HG02884 (cell line): ENCODE measurements around the gene TRIM41.
"Not testable (repeated sequence)": the region's sequence is repeated elsewhere in the genome, so short reads cannot be mapped to it uniquely, and the experiment has no call there.

ENCODE experiments used
- ATAC-seq: cut with Tn5 transposase; IDR thresholded peaks from one replicate; pipeline ENCODE4 v1.9.1; 2021; ENCODE audit warnings: mild to moderate bottlenecking, moderate library complexity; ENCODE audit not compliant: unreplicated experiment

Gene TRIM41

DNA sequence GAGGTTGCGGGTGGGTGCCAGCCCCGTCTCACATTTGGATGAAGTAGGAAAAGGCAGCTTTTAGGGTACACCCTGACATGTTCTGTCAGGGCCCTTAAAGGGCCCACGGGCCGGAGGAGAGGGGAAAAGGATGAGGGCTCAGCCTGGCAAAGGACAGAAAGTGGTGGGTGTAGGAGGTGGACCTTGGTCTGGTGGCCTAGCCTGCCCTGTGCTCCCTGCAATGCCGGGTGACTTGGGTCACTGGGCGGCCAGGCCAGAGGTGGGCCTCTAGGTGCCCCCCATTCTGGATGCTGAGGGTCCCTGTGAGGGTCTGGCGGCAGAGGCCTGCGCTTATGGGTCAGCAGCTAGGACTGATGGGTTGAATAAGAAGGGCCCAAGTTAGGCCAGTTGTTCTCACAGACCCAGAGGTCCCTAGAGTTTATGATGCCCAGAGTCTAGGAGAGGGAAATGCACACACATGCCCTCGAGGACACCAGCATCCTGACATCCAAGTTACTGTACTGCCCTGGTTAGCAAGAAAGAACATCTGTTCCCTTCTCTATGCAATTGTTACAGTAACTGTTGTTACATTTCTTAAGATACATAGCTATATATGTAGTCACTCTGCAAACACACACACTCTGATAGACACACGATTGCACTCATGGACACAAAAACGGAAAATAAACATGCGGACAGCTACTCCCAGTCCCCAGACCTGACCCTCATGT lies 30.6 kb upstream of the TRIM41 start:
- ATAC-seq, result no peak

DNA sequence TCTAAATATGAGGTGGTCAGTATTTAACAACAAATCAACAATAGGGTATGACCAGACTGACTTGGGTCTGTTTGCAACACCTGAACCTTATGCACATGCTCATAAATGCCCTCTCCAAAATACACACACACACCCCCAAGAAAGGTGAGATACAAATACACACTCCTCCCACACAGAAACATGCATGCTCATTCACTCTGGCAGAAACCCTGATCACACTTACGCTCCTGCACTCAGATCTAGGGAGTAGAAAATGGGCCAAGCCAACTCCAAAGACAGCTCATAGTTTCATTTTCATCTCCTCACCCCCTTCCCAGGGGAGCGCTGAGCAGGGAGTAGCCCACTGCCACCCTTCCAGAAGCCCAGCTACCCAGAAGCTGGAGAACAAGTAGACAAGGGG lies 29.4 kb upstream of the TRIM41 start:
- no peak for ATAC-seq

DNA sequence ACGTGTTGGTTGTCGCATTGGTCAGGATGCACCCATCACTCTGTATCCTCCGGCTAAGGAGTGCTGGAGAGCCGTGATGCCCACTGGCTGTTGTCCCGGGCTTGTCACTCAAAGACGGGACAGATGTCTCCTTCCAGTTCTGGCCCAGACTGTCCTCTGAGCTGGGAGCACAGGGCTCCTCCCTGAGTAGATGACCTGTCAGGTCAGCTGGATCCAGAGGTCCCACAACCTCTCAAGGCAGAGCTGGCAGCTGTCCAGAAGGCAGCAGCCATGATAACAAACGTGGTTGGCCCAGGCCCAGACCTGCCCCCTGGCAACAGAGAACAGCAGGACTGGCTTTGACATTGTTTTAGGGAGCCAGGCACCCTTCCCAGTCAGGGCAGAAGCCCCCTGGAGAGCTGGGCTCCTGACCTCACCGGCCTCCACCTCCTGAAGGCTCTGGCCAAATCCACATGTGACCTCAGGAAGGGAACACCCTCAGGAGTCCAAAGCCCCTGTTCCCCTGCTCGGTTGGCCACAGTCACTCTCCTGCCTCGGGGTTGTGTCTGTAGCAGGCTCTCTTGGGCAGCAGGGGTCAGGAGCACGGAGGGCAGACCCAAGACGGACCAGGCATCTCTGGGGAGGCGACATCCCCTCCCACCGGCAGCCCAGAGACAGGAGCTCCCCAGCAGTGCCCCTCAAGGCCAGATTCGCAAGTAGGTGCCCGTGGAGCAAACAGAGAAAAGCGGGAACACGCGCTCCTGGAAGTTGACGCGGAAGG lies 28.4 kb upstream of the TRIM41 start:
- no peak for ATAC-seq

DNA sequence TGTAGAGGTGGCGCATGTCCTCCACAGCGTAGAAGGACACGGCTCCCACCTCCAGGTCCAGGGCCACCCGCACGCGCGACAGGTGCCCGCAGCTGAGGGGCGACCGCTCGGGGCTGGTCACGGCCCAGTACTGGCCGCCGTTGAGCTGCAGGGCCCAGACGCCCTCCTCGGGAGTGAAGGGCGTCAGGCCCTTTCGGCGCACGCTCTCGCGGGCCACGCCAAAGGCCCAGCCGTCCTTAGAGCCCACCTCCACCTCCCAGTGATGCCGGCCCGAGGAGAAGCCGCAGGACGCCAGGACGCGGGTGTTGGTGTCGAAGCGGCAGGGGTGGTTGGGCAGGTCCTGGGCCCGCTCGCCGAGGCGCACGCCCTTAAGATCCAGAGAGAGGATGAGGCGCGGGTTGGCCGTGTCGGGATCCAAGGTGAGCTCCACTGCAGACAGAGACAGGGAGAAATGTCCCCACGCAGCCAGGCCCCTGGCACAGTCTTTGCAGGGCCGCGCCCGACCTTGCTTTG lies 27.8 kb upstream of the TRIM41 start:
- ATAC-seq, result no peak

DNA sequence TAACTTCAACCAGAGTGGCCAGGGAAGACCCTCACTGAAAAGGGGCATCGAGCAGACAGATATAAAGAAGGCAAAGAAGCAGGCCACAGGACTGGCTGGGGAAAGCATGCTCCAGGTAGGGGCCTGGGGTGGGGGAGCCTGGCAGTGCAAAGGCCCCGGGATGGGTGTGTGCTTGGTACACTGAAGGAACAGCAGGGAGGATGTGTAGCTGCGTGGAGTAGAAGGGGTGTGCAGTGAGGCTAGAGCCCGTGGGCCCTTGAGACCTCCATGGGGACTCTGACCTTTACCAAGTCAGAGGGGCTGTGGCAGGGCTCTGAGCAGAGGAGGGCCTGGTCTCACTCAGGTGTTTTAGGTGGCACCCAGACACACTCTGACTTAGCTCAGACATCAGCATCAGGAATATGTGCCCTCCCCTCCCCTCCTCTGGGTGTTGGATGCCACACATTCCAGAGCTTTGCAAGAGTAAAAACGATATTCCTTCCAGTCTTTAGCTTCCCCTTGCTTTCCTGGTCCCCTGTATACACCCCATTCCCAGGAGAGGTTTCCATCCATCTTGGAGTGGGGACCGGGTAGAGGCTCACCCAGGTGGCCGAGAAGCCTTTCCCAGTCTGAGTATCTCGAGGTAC lies 25.6 kb upstream of the TRIM41 start:
- ATAC-seq, result no peak

DNA sequence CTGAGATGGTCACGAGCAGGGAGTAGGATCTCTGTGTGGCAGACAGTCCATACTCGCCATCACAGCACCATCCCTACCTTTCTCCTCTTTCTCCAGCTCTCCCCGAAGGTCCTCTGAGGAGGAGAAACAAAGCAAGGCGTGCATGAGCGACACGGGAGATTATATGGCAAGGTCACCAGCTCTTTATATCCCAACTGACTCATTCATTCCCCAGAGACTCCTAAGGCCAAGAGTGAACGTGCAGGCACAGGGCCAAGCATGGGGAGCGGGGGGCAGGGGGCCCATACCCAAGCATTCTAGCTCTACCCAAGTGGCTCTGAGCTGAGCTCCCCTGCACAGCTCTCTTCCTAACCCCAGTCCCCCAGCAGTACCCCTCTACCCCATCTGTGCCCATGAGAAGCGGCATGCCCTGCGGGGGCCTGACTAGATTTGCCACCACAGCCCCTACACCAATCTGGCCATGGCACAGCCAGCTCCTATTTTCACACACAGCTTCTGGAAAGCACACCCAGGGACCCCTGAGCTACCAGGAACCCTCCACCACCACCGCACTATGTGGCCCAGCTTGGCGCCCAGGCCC lies 24.9 kb upstream of the TRIM41 start:
- ATAC-seq, result no peak

DNA sequence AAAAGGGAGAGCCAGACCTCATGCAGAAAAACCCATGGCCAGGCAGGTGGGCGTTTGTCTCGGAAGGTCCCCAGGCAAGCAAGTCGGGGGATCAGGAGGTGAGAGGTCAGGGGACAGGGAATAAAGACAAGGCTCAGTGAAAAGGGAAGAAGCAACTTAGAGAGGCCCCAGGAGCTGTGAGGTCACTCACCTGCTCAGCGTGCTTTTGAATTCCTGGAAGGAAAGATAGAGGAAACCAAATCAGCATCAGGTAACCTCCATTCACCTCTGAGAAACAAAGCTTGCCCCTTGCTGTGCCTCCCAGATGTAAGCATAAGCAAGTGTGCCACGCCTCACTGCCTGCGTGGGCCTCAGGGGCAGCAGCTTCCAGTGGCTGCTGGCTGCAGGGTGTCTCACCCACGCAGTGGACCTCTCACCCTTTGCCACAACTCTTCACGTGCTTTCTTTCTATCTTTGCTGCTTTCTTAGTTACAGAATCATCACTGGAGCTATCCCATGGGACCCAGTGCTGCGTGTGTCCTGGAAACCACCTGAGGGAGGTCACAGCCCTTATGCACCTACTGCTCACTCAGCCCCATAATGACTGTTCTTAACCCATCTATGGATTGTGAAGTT lies 24.1 kb upstream of the TRIM41 start:
- ATAC-seq, result peak; percentile 51

DNA sequence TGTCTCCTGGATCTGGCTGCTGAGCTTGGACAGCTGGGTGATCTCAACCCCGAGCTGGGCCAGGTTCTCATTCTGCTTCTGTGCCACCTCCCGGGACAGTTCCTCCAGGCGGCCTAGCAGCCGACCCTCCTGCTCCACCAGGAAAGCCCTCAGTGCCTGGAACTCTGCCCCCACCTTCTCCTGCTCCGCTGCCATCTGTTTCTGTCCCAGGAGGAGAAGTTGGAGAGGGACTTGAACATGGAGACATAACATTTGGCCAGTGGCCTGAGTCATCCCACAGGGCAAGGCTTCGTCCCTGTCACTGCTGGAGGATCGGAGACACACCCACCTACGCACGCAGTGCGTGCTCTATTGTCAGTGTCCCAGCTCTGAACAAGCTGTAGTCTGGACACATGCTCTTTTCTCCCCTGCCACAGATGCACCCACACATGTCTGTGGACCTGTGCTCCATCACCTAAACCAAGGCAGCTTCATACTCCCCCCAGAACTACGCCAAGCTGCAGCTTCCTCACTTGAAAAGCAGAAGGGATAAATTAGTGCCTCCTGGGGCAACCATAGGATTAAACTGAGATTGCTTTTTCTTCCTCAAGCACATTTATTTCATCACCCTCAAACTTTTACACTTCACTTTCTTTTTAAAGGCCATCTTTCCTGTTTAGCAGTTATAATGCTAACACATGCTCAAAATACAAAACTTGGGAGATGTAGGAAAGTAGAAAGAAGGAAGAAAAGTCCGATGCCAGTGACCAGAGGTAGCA lies 23.0 kb upstream of the TRIM41 start:
- no peak for ATAC-seq

DNA sequence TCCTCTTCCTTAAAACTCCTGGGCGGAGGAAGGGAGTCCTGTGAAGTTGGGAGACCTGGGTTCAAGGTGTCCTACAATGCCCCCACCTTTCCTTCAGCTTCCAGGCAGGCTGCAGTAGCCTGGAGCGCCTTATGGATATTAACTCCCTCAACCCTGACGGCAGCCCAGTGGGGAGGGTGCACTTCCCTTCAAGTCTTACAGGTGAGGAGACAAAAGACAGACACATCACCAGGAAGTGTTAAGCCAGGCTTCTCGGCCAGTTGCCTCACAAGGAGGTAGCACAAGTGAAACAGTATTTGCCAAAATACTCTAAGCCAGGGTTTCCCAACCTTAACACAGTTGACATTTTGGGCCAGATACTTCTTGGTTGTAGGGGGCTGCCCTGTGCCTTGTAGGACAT lies 22.3 kb upstream of the TRIM41 start:
- no peak for ATAC-seq

DNA sequence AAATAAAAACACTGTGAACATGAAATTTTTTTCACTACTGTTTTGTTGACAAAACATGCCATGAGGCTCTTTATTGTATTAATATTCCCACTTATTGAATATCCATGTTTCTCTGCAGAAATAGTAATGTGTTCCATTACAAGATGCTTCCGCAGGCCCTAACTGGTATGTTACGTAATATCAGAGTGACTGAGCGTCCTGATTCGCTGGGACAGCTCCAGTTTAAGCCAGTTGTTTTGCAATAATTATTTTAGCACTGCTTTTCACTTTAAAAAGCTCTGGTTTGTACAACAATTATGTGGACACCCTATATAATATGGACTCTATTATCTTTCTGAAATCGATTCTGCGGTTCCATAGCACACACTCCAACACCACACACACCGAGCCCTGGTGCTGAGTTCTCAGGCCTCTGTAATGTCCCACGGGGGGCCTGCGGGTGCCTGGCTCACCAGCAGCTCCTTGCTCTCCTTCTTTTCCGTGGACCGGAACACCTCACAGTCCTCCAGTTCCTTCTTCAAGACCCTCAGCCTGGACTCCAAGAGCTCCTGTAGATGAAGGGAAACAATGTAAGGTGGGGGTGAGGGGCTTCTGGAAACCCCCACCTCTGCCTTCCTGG lies 19.9 kb upstream of the TRIM41 start:
- no peak for ATAC-seq

DNA sequence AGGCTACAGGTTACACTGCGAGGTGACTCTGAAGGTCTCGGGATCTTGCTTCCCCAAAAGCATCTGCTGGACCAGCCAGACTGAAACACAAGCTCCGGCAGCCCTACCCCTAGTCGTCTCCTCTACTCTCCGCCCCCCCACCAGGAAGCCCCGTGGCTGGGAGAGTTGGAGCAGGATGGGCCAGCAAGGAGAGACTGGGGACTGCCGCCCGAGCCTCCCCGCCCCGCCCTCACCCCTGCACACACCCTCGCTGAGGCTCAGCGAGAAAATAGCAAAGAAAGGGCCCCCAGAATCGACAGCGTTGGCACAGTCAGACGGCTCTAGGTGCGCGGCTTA lies 19.3 kb upstream of the TRIM41 start:
- no peak for ATAC-seq

DNA sequence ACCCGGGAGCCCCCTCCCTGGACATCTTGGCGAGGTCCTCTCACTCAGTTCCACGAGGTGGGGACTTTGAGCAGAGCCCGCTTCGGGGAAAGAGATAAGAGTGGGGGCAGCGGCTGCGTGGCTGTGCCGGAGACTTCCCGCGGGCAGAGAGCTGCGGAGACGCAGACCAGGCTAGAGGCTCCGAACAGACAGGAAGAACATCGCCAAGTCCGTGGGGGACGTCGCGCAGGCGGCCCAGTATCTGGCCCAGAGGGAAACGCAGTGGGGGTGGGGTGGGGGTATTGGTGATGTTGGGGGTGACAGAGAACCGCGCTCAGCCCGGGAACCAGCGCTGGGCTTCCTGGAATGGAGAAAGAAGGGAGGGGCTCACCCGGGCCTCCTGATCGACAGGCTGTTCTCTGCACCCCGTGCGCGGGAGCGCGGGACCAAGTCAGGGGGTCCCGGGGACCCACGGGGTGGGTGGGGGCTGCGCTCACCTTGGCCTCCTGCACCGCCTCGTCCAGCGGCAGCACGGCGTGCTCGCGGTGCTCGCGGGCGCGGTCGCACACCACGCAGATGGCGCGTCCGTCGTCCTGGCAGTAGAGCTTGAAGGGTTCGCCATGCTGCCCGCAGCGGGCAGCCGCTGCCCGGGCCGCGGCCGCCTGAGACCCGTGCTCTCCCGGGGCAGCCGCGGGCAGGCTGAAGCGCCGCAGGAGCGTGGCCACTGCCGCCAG lies 18.8 kb upstream of the TRIM41 start:
- ATAC-seq, result no peak

DNA sequence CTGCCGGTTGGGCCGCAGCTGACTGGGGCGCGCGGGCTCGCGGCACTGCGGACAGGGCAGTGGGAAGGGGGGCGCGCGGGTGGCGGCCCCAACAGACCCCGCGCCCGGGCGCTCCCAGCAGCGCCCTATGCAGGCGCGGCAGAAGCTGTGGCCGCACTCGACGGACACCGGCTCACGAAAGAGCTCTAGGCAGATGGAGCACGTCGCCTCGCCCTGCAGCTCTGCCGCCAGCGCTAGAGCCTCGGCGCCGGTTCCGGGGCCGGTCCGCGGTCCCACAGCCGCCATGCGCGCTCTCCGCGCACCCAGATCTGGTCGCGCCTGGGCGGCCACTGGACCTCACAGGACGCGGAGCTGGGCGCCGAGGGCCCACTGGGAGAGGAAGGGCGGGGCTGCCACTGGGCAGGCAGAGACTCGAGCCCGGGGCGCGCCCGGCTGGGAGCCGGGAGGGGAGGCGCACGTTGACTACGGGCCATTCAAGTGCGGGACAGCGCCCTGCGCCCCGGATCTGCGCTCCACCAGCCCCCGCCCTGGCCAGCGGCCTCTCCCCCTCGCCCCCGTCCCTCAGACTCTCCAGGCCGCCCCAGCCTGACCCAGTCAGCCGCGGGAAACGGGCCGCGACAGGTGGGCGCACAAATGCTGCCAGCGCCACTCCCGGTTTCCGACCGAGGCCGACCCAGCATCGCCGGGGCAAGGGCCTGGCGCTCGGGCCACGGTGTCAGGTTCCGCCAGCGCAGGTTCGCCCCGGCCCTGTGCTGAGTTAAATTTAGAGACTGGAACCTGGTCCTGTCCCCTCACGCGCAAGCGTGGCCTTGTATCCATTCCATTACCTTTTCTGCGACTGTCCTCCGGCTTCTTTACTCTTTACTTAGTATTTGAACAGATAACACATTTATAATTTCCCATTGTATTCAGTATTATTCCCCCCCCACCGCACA lies 18.0 kb upstream of the TRIM41 start, which contains the start of gene TRIM7:
TSS of gene TRIM7 (minus strand) at position 371 of the 935 bp plus-strand sequence. CDS start at position 285, 86 bp downstream.
- ATAC-seq, result no peak

DNA sequence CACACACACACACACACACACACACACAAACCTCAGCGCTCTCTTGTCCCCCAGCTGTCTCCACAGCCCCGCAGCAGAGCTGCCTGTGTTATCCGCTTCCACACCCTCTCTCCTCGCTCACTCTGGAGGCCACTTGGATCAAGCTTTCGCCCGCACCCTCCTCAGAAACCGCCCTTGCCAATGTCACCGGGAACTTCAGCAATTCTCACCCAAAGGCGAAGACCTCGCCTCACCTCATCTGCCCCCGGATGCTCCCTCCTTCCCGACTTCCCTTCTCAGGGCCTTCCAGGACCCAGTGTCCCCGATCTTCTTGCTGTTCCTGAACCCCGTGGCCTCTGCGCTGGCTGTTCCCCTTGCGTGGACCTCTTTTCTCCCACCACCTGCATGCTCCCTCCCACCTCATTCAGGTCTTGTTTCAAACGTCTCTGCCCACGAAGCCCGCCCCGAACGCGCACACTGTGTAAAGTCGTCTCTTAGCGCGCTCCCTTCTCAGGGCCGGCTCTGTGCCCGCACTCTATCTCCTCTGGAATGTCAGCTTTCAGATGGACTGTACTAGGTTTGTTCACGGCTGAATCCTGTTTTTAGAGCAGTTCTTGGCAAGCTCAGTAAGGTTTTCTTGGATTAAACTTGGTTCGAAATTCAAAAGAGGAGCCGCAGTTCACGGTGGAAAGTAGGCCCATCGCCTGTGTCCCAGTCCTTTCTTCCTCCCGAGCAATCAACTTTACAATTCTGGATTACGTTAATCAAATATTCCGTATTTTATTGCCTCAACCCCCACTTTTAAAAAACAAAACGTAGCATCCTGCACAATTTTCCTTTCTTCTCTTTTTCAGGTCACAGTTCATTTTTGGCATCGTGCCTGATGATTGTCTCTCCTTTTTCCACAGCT lies 17.1 kb upstream of the TRIM41 start:
- ATAC-seq, result no peak

DNA sequence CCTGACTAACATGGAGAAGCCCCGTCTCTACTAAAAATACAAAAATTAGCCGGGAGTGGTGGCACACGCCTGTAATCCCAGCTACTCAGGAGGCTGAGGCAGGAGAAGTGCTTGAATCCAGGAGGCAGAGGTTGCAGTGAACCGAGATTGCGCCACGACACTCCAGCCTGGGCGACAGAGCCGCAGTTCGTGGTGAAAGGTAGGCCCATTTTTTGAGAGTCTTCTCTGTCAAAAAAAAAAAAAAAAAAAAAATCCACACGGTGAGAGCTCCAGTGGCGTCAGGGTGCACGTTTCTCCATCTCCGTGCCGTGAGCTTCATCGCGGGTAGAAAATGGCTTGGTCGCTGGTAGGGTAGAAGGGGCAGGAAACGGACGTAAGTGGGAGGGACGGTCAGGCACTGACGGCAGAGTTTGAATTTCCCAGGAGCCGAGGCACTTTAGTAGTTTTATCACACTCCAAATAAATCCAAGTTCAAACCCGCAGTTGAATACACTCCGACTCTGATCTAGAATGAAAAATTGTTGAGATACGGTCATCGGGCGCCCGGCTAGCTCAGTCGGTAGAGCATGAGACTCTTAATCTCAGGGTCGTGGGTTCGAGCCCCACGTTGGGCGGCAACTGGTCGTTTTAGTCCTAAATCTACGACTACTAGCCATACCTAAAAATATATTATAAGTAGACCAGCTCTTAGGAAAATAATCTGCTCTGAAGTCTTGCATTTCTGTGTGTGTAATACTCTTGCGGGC lies 15.7 kb upstream of the TRIM41 start:
- ATAC-seq, result peak; percentile 45

DNA sequence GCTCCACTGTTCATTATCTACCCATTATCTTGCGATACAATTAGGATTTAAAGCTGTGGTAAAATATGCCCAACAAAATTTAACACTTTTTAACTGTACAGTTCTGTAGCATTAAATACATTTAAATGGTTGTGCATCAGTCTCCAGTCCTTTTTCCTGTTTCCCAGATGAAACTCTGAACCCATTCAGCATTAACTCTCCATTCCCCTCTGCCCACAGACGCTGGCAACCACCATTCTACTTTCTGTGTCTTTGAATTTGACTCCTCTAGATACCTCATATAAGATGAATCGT lies 15.2 kb upstream of the TRIM41 start:
- ATAC-seq, result no peak

DNA sequence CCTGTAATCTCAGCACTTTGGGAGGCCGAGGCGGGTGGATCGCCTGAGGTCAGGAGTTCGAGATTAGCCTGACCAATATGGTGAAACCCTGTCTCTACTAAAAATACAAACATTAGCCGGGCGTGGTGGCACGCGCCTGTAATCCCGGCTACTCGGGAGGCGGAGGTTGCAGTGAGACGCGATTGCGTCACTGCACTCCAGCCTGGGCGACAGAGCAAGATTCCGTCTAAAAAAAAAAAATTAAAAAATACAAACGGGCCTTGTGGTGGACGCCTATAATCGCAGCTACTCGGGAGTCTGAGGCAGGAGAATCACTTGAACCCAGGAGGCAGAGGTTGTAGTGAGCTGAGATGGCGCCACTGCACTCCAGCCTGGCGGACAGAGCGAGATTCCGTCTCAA lies 14.1 kb upstream of the TRIM41 start:
- ATAC-seq, result not testable (repeated sequence)
